ENCODE results near the gene HOXB4. TPM values are rescaled to one million over a fixed set of nuclear protein-coding genes. Genes with fewer than 3 reads are reported as not detected.
"Not testable (repeated sequence)": the region's sequence is repeated elsewhere in the genome, so short reads cannot be mapped to it uniquely, and the experiment has no call there.

Gene HOXB4
- total RNA-seq, 3 donors from 2014 or later, result 0.94 to 1.6 (median 1.4) TPM

DNA sequence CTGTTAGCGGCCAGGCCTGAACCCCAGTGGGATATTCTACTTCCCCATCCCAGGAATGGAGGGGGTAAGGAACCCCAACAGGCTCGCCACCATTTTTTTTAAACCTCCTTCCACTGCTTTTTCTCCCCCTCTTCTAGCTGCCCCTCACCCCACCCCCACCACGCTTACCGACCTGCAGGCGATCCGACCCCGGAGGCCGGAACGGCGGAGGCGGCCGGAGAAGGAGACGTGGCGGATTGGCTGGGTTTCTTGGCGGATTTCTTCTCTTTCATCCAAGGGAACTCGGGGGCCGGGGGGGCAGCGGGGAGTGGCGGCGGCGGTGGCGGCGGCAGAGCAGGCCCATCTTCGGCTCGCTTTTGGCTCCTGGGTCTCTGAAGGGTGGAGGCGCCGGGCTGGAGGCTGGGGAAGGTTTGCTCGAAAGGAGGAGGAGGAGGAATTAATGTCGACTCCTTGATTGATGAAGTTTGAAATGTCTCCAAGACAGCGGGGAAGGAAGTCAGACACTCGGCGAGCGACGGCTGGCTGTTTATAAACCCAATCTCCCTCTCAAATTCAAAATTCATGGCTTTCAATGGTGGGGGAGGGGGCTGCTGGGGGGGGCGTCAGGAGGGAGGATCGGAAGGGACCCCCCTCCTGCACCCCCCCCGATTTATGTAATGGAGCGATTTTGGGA, 33.7 kb downstream of the HOXB4 start:
- Mint-ChIP-seq H3K4me3 (peak overlapping the region; percentile 96), H3K27me3 (ENCODE audit: low read depth) (peaks cover 15% of the 10 kb centered on the region), H3K9me3 (no peaks in the 10 kb centered on the region), H3K36me3 (ENCODE audit: insufficient read depth) (no peaks in the 10 kb centered on the region), H3K4me1 (ENCODE audit: low read depth) (peaks cover 56% of the 10 kb centered on the region)
- ATAC-seq (no peak), DNase-seq (no peak)

GRCh38 chr17:48543854-48544348, 34.2 kb downstream of the HOXB4 start:
- peak; percentile 18 for DNase-seq
- H3K9me3 Mint-ChIP-seq, result no peaks in the 10 kb centered on the region
- H3K4me3 Mint-ChIP-seq, result peak overlapping the region; percentile 96
- no peaks in the 10 kb centered on the region for H3K36me3 Mint-ChIP-seq (ENCODE audit: insufficient read depth)
- H3K27me3 Mint-ChIP-seq (ENCODE audit: low read depth), result peaks cover 15% of the 10 kb centered on the region
- peak; percentile 33 to 54 for ATAC-seq
- peaks cover 56% of the 10 kb centered on the region for H3K4me1 Mint-ChIP-seq (ENCODE audit: low read depth)

GRCh38 chr17:48543107-48543853, 34.9 kb downstream of the HOXB4 start:
- ATAC-seq (peak; percentile 64 to 69), DNase-seq (peak; percentile 39)
- Mint-ChIP-seq H3K27me3 (ENCODE audit: low read depth) (peaks cover 15% of the 10 kb centered on the region), H3K4me3 (peak overlapping the region; percentile 96), H3K4me1 (ENCODE audit: low read depth) (peaks cover 52% of the 10 kb centered on the region), H3K9me3 (no peaks in the 10 kb centered on the region), H3K36me3 (ENCODE audit: insufficient read depth) (no peaks in the 10 kb centered on the region)

DNA sequence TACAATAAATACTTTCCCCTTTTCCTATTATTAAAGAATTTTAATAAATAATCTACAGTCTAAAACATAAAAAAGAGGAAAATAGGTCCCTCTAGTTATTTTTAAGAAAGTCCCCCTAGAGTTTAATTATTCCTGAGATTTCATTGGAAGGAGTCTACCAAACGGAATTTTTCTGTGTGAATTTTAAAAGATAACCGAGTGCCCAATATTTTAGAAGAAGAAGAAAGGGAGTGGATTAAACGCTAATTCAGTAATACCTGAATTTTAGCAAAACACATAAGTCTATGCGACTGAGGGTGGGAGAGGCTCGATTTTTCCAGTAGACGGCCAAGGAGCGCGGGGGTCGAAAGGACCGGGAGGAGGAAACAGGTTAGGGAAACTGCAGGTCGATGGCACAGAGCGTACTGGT, 35.4 kb downstream of the HOXB4 start:
- peak overlapping the region; percentile 96 for H3K4me3 Mint-ChIP-seq
- peaks cover 15% of the 10 kb centered on the region for H3K27me3 Mint-ChIP-seq (ENCODE audit: low read depth)
- DNase-seq, result no peak
- peak; percentile 3 to 6 for ATAC-seq
- H3K36me3 Mint-ChIP-seq (ENCODE audit: insufficient read depth), result no peaks in the 10 kb centered on the region
- H3K4me1 Mint-ChIP-seq (ENCODE audit: low read depth), result peaks cover 47% of the 10 kb centered on the region
- no peaks in the 10 kb centered on the region for H3K9me3 Mint-ChIP-seq

DNA sequence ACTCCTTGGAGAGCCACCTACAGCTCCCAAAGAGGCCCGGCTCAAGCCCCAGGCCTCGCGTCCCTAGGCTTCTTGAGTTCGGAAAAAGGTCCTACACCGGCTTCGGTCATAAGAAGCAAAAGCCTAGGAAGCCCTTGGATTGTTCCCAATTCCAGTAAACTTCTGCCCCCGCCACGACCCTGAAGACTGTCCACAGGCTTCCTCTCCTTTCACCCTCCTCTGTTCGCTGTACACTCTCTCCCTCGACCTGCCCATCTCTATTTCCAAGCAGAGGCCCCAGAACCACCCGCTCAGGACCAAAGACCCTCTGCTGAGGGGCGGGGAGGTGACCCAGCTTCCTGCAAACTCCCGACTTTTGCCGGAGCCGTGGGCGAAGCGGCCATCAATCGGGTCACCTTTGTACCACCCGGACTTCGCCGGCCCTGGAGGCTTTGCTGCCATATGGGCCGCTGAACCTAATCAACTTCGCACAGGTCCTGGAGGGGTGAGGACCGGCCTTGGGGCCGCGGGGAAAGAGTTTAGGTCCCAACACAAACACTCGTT, 36.0 kb downstream of the HOXB4 start:
- ATAC-seq (no peak), DNase-seq (peak; percentile 18)
- Mint-ChIP-seq H3K4me3 (peak overlapping the region; percentile 96), H3K27me3 (ENCODE audit: low read depth) (peaks cover 15% of the 10 kb centered on the region), H3K9me3 (no peaks in the 10 kb centered on the region), H3K36me3 (ENCODE audit: insufficient read depth) (no peaks in the 10 kb centered on the region), H3K4me1 (ENCODE audit: low read depth) (peaks cover 42% of the 10 kb centered on the region)

DNA sequence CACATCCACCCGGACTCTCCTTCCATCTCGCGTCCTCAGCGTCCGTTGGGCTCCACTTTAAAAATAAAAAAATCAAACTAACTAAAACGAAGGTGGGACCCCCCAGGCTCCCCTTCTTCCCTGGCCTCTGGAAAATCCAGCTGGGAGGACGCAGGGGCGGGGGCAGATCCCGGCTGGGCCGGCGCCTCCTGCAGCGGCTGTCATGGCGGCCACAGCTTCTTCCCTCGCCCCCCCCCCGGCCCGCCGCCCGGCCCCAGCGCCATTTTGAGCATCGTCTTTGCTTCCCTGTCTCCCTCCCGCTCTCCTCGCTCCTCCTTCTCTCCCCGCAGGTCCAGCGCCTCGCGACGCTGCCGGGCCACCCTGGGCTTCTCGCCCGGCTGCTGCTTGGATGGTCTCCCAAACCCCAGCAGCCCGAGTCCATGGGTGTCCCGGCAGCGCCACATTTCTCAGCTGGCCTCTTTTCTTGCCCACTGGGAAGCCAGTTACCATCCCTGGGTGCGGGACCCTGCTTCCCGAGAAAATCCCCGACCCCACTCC, 36.5 kb downstream of the HOXB4 start:
- peak; percentile 17 for DNase-seq
- H3K4me1 Mint-ChIP-seq (ENCODE audit: low read depth), result peaks cover 39% of the 10 kb centered on the region

DNA sequence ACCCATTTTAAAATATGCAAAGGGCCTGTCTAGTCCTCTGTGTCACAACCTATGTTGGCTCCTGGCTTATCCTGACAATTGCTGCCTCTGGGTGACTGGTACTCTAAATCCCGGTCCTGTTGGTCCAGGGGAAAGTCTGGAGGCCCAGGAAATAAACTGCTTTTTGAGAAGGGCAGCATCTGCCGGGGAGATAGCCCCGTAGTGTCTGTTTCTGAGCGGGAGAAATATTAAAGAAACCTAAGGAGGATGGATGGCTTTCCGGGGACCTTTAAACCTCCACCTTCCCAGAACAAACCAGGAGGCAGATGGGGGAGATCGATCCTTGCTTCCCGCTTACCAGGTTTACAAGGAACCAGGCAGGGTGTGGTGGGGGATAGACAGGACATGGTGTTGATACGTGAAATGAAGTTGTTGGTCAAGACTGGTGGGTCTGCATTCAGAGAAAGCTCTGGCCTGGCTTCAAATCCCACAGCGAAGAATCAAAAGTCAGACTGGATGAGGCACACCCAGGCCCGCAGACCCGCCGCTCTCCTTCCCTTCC, 37.0 kb downstream of the HOXB4 start:
- no peak for DNase-seq
- peaks cover 15% of the 10 kb centered on the region for H3K27me3 Mint-ChIP-seq (ENCODE audit: low read depth)
- ATAC-seq, result peak in 1 of 2 donors; percentile 6
- H3K4me1 Mint-ChIP-seq (ENCODE audit: low read depth), result peaks cover 33% of the 10 kb centered on the region
- H3K9me3 Mint-ChIP-seq, result no peaks in the 10 kb centered on the region
- peak overlapping the region; percentile 96 for H3K4me3 Mint-ChIP-seq
- H3K36me3 Mint-ChIP-seq (ENCODE audit: insufficient read depth), result no peaks in the 10 kb centered on the region

More for the DNA sequence above, 36.5 kb downstream of the HOXB4 start:
- peak; percentile 21 to 39 for ATAC-seq
- Mint-ChIP-seq H3K36me3 (ENCODE audit: insufficient read depth) (no peaks in the 10 kb centered on the region), H3K4me3 (peak overlapping the region; percentile 96), H3K27me3 (ENCODE audit: low read depth) (peaks cover 15% of the 10 kb centered on the region), H3K9me3 (no peaks in the 10 kb centered on the region)

GRCh38 chr17:48540213-48540612, 37.9 kb downstream of the HOXB4 start:
- Mint-ChIP-seq H3K4me3 (peak overlapping the region; percentile 41), H3K9me3 (no peaks in the 10 kb centered on the region)

GRCh38 chr17:48539177-48539576, 39.0 kb downstream of the HOXB4 start:
- H3K4me1 Mint-ChIP-seq (ENCODE audit: low read depth), result peaks cover 21% of the 10 kb centered on the region
- no peak for DNase-seq
- H3K27me3 Mint-ChIP-seq (ENCODE audit: low read depth), result peaks cover 14% of the 10 kb centered on the region
- H3K4me3 Mint-ChIP-seq, result no peak overlapping the region
- H3K36me3 Mint-ChIP-seq (ENCODE audit: insufficient read depth), result no peaks in the 10 kb centered on the region
- no peak for ATAC-seq
- H3K9me3 Mint-ChIP-seq, result no peaks in the 10 kb centered on the region

More at GRCh38 chr17:48540213-48540612, 37.9 kb downstream of the HOXB4 start:
- no peak for ATAC-seq
- DNase-seq, result no peak
- Mint-ChIP-seq H3K4me1 (ENCODE audit: low read depth) (peaks cover 24% of the 10 kb centered on the region), H3K27me3 (ENCODE audit: low read depth) (peaks cover 15% of the 10 kb centered on the region), H3K36me3 (ENCODE audit: insufficient read depth) (no peaks in the 10 kb centered on the region)

GRCh38 chr17:48537316-48537715, 40.8 kb downstream of the HOXB4 start:
- Mint-ChIP-seq H3K4me1 (ENCODE audit: low read depth) (peaks cover 16% of the 10 kb centered on the region), H3K27me3 (ENCODE audit: low read depth) (peaks cover 5% of the 10 kb centered on the region), H3K36me3 (ENCODE audit: insufficient read depth) (no peaks in the 10 kb centered on the region), H3K4me3 (no peak overlapping the region), H3K9me3 (no peaks in the 10 kb centered on the region)
- no peak for ATAC-seq
- no peak for DNase-seq

DNA sequence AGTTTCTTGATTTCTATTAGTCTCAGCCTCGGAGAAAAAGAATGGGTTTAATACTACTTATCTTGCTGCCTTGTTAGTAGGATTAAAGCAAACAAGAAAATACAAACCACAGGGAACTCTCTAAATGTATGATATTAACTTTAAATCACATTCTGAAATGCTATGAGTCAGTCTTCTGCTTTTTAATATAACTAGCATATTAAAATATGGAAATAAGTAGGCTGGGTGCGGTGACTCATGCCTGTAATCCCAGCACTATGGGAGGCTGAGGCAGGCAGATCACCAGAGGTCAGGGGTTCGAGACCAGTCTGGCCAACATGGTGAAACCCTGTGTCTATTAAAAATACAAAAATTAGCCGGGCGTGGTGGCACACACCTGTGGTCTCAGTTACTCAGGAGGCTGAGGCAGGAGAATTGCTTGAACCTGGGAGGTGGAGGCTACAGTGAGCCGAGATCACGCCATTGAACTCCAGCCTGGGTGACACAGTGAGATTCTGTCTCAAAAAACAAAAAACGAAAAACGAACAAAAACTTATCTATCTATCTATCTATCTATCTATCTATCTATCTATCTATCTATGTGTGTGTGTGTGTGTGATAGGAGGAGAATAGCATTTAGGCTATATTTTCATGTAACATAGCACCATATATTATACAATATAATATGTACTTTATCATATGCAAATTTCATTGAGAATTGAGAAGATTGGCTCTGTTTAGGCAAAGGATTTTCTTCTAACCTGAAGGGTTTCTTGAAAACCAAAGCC, 42.2 kb downstream of the HOXB4 start:
- not testable (repeated sequence) for H3K36me3 Mint-ChIP-seq (ENCODE audit: insufficient read depth)

GRCh38 chr17:48532261-48532660, 45.9 kb downstream of the HOXB4 start:
- no peak for ATAC-seq
- H3K4me1 Mint-ChIP-seq (ENCODE audit: low read depth), result peaks cover 2% of the 10 kb centered on the region
- DNase-seq, result no peak
- no peak overlapping the region for H3K4me3 Mint-ChIP-seq
- no peaks in the 10 kb centered on the region for H3K27me3 Mint-ChIP-seq (ENCODE audit: low read depth)
- H3K9me3 Mint-ChIP-seq, result no peaks in the 10 kb centered on the region
- H3K36me3 Mint-ChIP-seq (ENCODE audit: insufficient read depth), result no peaks in the 10 kb centered on the region

More for the DNA sequence above, 42.2 kb downstream of the HOXB4 start:
- not testable (repeated sequence) for ATAC-seq; H3K4me1 Mint-ChIP-seq (ENCODE audit: low read depth); H3K9me3 Mint-ChIP-seq; H3K27me3 Mint-ChIP-seq (ENCODE audit: low read depth); DNase-seq; H3K4me3 Mint-ChIP-seq

DNA sequence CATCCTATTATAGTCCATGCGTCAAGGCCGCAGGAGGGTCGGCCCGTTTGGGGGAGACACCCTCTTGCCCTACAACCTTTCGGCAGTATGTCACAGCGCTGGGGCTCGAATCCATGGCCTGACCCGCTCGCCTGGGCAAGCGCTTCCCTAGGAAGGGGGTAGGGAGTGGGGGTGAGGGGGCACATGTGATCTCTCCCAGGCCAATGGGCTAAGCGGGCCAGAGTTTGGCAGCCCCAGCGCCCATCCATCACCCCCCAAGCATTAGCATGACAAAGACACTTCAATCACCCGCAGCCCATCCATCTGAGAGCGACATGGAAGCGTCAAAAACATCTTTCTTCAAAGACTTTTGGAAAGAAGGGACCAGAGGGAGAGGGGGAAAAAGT, 47.3 kb downstream of the HOXB4 start, which contains the start of gene HOXB1:
Gene HOXB1, minus strand, starts transcription at position 125 of the 386 bp plus-strand sequence. Its CDS starts 107 bp downstream, at position 18.
- Mint-ChIP-seq H3K4me3 (no peak within 1 kb of the TSS), H3K27me3 (ENCODE audit: low read depth) (peaks cover 8% of the 10 kb centered on the region), H3K9me3 (no peaks in the 10 kb centered on the region), H3K36me3 (ENCODE audit: insufficient read depth) (no peaks in the 10 kb centered on the region), H3K4me1 (ENCODE audit: low read depth) (peaks cover 2% of the 10 kb centered on the region)
- DNase-seq (no peak), ATAC-seq (no peak)
